HG03066 (cell line): ENCODE measurements around the gene GIGYF1.
"Not testable (repeated sequence)": the region's sequence is repeated elsewhere in the genome, so short reads cannot be mapped to it uniquely, and the experiment has no call there.

Experiments used
- ATAC-seq: cut with Tn5 transposase; IDR thresholded peaks from one replicate; pipeline ENCODE4 v1.9.1; 2021; ENCODE audit warnings: low read depth; ENCODE audit not compliant: unreplicated experiment

The GIGYF1 gene

DNA sequence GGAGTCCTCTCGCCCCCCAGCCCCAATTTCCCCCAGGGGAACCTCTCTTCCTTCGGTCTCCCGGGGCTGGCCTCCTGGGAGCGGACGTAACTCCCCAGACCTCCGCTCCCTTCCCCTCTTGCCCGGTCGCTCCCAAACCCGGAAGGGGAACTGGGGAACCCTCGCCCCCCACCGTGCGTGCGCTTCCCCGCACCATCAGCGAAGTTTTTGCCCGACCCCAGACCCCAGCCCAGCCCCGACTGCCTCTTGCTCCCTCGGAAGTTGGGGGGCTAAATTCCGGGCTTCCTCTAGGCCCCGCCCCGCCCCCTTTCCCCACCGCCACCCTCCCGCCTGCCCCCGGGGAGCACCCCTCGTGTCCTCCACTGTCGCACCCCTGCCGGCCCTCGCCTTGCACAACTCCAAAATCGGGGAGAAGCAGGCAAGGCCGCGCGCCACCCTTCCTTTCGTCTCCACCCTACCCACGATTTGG lies 20.1 kb downstream of the GIGYF1 start:
- ATAC-seq: no peak

DNA sequence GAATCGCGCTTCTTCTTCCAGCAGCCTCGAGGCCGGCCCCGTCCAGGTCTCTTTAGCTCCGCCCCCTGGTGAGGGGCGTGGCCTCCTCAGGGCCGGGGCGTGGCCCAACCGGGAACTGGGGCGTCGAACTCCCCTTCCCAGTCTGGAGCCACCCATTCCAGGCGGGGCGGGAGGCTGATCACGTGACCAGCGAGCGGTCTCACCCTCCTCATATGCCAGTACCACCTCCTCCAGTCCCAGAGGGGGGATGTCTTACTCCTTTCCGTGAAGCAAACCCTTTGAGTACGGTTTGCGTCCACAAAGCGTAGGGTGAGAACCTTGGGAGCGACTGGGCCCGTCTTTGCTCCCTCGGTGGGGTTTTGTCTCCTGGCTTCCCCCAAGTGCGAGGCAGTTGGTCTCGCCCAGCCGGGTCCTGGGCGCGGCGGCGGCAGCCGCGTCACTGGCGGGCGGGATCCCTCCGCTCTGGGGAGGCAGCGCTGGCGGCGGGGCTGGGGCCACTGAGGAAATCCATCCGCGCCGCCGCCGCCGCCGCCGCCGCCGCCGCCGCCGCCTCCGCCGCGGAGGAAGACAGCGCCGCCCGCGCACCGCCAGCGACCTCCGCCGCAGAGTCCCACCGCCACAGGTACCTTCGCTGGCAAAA lies 20.6 kb downstream of the GIGYF1 start, which contains the start of gene GNB2:
Gene GNB2 (plus strand): TSS at position 439 of the 640 bp plus-strand sequence. CDS start 2,526 bp downstream, outside the sequence.
- ATAC-seq: peak; percentile 65

DNA sequence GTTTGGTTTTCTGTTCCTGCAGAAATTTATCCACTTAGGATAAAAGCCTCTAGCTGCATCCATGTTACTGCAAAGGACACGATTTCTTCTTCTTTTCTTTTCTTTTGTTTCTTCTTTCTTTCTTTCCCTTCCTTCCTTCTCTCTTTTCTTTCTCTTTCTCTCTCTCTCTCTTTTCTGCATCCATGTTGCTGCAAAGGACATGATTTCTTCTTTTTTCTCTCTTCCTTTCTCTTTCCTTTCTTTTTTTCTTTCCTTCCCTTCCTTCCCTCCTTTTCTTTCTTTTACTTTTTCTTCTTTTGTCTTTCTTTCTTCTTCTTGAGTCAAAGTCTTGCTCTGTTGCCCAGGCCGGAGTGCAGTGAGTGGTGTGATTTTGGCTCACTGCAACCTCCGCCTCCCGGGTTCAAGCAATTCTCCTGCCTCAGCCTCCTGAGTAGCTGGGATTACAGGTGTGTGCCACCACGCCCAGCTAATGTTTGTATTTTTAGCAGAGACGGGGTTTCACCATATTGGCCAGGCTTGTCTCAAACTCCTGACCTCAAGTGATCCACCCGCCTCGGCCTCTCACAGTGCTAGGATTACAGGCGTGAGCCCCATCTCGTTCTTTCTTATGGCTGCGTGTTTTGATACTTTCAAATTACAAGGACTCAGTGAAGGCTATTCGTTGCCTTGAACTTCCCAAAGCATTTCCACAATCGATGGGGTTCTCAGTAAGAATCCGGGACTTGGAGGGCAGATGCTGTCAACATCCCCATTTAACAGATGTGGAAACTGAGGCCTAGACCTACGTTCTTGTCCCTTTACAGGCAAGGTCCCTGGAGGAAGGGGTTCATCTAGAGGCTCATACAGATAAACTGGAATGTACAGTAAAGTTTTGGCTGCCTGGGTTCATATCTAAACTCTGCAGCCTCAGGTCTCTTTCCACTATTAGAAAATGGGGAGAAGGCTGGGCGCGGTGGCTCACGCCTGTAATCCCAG lies 22.4 kb downstream of the GIGYF1 start:
- ATAC-seq: no peak

DNA sequence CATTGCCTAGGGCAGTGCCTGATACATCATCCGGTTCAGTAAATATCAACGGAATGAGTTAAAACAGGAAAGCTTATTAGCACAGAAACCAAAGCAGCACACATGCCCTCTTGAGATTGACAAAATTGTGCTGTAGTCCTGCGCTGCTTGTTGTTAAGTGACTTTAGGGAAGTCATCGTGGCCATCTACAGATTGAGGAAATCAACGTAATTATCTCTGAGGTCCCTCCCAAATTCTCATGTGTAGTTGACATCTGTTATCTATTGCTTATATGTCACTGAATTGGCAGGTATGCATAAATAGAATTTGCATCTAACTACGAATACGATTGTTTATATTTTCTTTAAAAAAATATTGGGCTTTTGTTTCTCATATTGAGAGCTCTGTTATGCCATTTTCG lies 24.0 kb downstream of the GIGYF1 start:
- no peak for ATAC-seq

DNA sequence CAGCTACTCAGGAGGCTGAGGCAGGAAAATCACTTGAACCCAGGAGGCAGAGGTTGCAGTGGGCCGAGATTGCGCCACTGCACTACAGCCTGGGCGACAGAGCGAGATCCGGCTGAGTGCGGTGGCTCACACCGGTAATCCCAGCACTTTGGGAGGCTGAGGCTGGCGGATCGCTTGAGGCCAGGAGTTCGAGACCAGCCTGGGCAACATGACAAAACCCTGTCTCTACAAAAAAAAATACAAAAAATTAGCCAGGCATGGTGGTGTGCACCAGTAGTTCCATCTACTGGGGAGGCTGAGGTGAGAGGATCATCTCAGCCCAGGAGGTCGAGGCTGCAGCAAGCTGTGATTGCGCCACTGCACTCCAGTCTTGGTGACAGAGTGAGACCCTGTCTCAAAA lies 24.9 kb downstream of the GIGYF1 start:
- ATAC-seq: not testable (repeated sequence)

DNA sequence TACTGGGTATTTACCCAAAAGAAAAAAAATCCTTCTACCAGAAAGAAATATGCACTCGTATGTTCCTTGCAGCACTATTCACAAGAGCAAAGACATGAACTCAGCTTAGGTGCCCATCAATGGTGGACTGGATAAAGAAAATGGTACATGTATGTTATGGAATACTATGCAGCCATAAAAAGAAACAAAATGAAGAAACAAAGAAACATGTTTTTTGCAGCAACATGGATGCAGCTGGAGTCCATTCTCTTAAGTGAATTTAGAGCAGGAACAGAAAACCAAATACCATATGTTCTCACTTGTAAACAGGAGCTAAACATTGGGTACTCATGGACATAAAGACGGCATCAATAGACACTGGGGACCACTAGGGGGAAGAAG lies 26.0 kb downstream of the GIGYF1 start:
- ATAC-seq: no peak

DNA sequence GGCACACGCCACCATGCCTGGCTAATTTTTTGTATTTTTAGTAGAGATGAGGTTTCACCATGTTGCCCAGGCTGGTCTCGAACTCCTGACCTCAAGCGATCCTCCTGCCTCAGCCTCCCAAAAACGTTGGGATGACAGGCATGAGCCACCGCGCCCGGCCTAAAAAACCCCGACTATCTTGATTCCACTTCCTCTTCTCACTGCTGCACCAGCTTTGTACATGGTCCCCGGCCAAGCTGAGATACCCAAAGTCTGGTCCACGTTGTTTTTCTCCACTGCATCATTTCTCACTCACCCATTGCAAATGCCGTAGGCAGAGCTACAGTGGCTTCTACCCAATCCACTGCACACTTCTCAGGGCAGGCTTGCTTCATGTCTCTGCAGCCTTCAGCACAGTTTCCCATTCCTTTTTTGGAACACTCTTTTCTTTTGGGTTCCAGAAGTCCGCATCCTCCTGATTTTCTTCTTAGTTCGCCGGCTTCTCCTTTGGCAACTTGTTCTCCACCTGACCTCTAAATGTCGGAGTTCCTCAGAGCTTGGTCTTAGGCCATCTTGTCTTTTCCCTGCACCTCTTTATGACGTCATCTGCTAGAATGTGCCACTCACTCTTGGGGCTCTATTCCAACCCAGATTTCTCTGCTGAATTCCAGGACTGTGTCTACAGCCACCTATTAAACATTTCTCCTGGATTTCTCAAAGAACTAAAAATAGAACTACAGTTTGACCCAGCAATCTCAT lies 26.6 kb downstream of the GIGYF1 start:
- no peak for ATAC-seq

DNA sequence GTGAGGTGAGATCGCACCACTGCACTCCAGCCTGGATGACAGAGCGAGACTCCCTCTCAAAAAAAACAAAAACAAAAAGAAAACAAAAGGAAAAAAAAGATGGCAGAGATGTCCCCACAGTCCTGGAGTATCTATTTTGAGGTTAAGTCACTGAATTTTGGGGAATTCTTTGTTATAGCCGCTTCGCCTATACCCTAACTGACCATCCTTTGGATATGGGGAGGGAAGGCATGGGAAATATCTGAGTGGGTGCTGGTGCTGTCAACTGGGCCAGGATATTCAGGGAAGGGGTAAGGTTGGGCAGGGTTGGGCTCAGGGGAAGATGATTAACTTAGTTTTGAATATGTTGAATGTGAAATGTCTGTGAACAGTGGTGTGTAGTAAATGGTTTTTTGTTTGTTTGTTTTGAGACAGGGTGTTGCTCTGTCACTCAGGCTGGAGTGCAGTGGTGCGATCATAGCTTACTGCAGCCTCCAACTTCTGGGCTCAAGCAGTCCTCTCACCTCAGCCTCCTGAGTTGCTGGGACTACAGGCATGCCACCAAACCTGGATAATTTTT lies 28.8 kb downstream of the GIGYF1 start:
- ATAC-seq: no peak

DNA sequence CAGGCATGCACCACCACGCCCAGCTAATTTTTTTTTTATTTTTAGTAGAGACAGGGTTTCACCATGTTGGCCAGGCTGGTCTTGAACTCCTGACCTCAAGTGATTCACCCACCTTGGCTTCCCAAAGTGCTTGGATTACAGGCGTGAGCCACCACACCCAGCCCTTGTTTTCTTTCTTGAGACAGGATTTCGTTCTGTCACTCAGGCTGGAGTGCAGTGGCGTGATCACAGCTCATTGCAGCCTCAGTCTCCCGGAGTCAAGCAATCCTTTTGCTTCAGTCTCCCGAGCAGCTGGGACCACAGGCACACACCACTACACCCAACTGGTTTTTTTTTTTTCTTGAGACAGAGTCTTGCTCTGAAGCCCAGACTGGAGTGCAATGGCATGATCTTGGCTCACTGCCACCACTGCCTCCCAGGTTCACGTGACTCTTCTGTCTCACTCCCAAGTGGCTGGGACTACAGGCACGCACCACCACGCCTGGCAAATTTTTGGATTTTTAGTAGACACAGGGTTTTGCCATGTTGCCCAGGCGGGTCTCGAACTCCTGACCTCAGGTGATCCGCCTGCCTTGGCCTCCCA lies 31.8 kb downstream of the GIGYF1 start:
- not testable (repeated sequence) for ATAC-seq

DNA sequence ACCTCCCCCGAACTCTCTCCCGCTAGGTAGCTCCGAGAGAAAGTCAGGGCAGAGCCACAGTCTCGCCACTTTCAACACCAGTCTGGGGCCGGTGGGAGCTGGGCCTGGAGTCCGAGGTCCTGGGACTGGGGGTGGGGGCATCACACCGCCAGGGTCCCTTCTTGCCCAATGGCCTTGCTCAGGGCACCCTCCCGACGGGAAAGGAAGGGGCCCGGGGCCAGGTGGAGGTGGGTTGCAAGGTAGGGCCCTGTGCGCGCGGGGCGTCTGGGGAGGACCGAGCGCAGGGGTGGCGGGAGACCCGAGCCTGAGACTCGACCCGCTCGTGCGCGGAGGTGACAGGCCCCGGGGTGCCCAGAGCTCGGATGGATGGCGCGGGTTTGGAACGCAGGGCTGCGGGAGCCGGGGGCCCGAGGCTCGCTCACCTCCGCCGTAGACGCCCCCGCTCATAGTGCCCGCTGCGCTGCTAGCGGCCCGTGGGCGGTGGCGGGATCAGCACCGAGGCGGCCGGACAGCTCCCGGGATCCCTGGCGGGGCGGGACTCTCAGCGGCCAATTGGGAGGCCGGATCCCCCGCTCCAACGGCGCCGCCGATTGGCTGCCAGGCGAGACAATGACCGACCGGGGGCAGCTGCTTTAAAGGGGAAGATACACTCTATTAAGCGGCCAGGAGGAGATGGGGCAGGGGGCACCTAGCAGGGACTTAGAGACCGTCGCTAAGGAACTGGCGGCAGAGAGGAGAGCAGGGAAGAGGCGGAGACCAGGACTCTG lies 38.0 kb downstream of the GIGYF1 start, which contains the start of gene ACTL6B:
Gene ACTL6B (minus strand): TSS at position 541 of the 767 bp plus-strand sequence. CDS start 94 bp downstream, at position 447.
- no peak for ATAC-seq

DNA sequence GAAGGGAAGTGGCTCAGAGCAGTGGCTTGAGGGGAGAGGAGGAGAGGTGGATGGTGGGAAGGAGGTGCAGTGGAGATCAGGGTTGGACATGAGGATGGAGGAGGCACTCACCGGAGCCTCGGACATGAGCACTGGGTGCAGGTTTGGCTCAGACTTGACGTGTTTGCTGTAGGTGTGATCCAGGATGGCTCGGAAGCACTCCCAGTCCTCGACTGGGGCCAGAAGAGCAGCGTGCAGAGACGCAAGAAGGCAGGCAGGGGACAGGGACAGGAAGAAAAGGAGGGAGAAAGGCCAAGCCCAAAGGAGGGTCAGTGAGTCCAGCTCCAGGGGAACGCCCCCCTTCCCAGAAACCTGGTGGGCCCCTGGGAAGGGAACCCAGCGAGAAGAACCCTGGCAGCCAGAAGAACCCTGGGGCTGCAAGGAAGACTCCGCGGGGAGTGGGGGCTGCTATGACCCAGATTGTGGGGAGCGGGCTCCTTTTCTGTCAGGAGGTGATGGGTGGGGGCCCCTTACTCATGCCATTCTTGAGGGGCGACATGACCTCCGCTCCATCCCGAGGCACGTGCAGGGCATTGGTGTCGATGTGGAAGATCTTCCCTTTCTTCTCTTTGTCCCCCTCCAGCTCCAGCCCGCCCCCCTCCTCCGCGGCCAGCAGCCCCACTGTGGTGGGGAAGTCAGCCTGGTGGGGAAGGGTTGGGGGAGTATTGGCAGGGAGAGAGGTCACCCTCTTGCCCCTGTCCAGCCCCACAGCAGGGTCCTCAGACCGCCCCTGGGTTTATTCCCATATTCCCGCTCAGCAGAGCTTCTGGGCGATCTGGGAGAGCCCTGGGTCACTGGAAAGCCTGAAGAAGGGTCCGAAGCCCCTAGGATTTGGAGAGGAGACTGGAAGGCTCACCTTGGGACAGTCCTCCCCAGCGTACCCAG lies 38.9 kb downstream of the GIGYF1 start:
- no peak for ATAC-seq

DNA sequence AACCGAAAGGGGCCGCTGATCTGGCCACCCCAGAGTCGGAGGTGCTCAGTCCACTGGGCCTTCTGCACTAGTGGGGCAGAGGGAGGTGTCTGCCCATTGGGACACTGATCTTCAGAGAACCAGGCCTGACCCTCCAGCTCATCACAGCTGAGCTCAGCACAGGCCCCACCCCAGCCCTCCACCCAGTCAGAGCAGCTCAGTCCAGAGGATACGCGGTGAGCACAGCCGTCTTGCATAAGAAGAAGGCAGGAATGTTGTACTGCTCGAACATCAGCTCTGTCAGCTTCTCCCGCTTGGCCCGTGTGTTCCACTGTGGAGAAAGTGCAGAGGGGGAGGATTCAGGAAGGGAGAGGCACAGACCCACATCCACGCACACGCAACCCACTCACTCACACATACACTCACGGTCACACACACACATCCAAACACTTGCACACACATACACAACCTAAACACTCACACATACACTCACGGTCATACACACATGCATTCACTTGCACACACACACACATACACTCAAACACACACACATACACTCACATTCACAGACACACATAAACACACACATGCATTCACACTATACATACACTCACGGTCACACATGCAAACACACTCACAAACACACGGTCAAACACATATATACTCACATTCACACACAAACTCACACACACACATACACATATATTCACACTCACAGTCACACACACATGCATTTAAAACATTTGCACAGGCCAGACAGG lies 44.1 kb downstream of the GIGYF1 start:
- no peak for ATAC-seq

DNA sequence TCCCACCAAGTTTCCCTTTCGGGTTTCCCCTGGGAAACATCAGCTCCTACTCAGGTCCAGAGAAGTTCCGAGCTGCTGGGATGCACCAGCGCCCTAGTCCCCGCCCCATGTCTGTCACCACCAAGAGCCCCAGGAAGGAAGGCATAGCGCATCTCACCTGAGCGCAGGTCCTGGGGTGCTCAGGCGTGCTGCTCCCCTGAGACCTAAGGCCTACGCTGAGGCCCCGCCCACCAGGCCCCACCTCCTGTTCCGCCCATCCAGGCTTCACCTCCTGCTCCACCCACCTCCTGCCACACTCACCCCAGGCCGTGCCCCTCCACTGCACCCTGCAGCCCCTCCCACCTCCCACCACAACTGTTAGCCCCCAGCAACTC lies 51.5 kb downstream of the GIGYF1 start:
- ATAC-seq: no peak

DNA sequence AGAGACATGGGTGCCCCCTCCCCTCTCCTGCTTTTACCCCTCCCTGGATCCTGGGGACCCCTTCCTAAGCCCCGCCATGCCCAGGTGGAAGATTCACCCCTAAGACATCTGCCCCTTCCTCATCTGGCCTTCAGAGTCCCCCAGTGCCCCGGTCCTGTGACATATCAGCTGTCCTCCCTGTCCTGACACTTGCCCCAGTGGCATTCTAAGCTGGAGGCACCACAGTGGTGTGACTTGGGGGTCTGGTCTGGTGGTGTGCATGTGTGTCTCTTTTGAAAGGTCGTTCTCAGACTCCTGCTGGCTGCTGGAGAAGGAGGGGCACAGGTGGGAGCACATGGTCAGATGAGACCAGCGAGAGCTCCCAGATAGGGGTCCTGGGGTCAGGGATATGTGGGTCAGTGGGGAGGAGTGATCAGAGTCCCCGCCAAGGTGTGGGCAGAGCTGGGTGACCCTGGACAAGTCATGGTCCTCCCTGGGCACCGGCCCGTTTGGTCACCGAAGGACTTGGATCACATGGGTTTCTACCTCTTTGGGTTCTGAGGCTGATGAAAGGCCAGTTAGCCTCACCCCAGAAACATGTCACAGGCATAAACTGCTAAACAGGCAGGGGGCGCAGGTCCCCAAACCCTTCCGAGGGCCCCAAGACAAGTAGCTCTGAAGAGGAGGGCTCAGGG lies 52.1 kb downstream of the GIGYF1 start:
- ATAC-seq: no peak

DNA sequence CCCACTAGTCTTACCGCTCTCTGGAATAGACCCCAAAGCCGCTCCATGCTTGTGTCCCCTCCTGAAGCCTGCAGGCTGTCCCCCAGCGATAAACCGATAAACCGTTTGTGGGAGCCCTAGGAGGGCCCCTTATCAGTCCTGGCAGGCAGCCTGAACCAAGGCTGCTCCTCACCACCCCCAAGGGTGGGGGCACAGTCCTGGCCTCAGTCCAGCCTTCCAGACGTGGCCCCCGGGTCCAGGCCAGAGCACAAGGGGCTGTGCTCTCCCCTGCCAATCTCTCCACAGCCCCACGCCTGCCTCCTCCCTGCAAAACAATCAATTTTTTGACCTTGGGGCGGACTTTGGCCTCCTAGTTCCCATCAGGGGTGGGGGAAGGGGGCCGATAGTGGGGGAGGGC lies 52.6 kb downstream of the GIGYF1 start, which contains the start of gene TFR2:
Gene TFR2 (minus strand): TSS at position 90 of the 397 bp plus-strand sequence. CDS start 43 bp downstream, at position 47.
- ATAC-seq: no peak

DNA sequence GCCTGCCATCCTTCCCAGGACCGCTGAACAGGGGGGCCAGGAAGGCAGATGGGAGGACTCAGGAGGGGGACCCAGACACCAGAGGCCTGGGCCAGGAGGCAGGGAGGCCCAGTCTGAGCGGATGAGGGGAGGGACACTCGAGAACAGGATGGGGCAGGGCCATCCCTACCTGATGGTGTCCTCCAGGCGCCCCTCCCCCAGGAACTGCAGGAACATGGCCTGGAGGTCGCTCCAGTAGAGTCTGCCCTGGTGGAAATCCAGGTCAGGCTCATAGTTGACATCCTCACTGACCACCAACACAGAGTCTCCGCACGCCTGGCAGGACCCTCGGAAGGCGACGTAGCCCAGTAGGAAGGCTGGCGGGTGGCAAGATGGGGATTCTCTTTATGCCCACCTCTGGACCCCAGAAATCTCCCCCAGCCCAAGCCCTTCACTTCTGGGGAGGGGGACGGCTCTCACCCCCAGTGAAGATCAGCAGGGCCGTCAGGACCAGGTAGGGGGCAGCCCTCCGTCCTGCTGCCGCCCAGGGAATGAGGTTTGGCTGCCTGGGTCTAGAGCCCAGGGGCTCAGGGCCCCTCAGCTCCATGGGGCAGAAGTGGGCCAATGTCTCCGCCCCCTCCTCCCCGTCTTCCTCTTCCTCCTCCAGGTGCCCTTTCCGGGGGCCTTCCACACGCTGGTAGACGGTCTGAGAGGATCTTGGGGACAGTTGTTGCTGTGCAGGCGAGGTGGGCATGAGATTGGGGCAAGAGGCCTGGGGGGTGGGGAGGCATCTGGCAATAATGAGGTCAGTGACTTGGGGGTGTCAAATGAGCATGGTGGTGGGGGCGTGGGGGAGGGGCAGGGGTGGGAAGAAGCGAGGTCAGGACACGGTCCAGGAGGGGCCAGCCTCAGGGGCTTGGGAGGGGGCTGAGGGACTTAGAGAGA lies 53.3 kb downstream of the GIGYF1 start:
- ATAC-seq: no peak
